SU-DHL-6 (cell line): Measurements from ENCODE around the gene NUMA1.

ENCODE experiments used
- CTCF ChIP-seq: fragments of 200-600 bp; sonication (generic); IDR thresholded peaks from one replicate; pipeline ENCODE4 v1.5.1; 2017; ENCODE audit warnings: antibody characterized with exemption, mild to moderate bottlenecking, low read length, moderate library complexity; ENCODE audit not compliant: insufficient read depth, poor library complexity, severe bottlenecking
- EZH2phosphoT487 ChIP-seq: fragments of 200-600 bp; sonication (generic), shearing (Covaris generic); conservative IDR thresholded peaks from 2 replicates; pipeline ENCODE4 v1.6.1; 2018; ENCODE audit warnings: mild to moderate bottlenecking, antibody characterized with exemption, low read length, moderate library complexity, mixed read lengths

- no peak for TF ChIP-seq CTCF
- TF ChIP-seq EZH2phosphoT487 = no peak
These were observed 81.0 kb downstream of the NUMA1 start for GRCh38 chr11:71999362-71999761.
